PC-9 (cell line): ENCODE results near the gene ADCY4. TPM values are rescaled to one million over a fixed set of nuclear protein-coding genes. Genes with fewer than 3 reads are reported as not detected.

Experiments used
- BruUV-seq: library from RNA; stranded (reverse); fragments of 400-500 nt; replicated peaks from 2 replicates; lab custom pipeline; 2021; lab: Mats Ljungman, UMichigan
- CTCF ChIA-PET: fragments of 300-600 bp; sonication (Branson Sonifier 250); formaldehyde crosslinking; loops from one replicate; lab custom pipeline; 2022; ENCODE audit warnings: antibody characterized with exemption; lab: Charles Lee
- POLR2A ChIA-PET: fragments of 300-600 bp; sonication (Branson Sonifier 250); formaldehyde crosslinking; loops from one replicate; lab custom pipeline; 2022; ENCODE audit warnings: antibody characterized with exemption; ENCODE audit not compliant: unreplicated experiment; lab: Charles Lee
- DNase-seq, 2 experiments: peaks; one replicate each; pipeline versions ENCODE4 v3.0.0 to v3.0.0-alpha.2; 2015 to 2022; ENCODE audit warnings: mixed read lengths in 1 of 2
- H2AFZ ChIP-seq: fragments of 200-600 bp; sonication (generic); 2 replicates; pipeline ENCODE4 v1.8.1; 2017; ENCODE audit warnings: antibody characterized with exemption
- H3F3A ChIP-seq: fragments of 200-600 bp; sonication (generic); 2 replicates; pipeline ENCODE4 v1.8.1; 2017; ENCODE audit warnings: antibody characterized with exemption, mild to moderate bottlenecking, low read depth; ENCODE audit not compliant: insufficient read depth
- H3K27ac ChIP-seq: fragments of 200-600 bp; sonication (generic); 2 replicates; pipeline ENCODE4 v1.6.1; 2016; ENCODE audit warnings: mixed run types
- H3K27me3 ChIP-seq: fragments of 200-600 bp; sonication (generic); 2 replicates; pipeline ENCODE4 v1.6.1; 2016; ENCODE audit warnings: low read depth, mixed run types; ENCODE audit not compliant: insufficient read depth
- H3K36me3 ChIP-seq: fragments of 200-600 bp; sonication (generic); 2 replicates; pipeline ENCODE4 v1.6.1; 2016; ENCODE audit warnings: low read depth, mixed run types
- H3K4me1 ChIP-seq: fragments of 200-600 bp; sonication (generic); replicated peaks from 2 replicates; pipeline ENCODE4 v1.6.1; 2016; ENCODE audit warnings: mixed run types; ENCODE audit not compliant: insufficient read depth
- H3K4me2 ChIP-seq: fragments of 200-600 bp; sonication (generic); 2 replicates; pipeline ENCODE4 v1.6.1; 2017; ENCODE audit warnings: mixed run types
- H3K4me3 ChIP-seq: fragments of 200-600 bp; sonication (generic); 2 replicates; pipeline ENCODE4 v1.6.1; 2016; ENCODE audit warnings: mixed run types
- H3K79me2 ChIP-seq: fragments of 200-600 bp; sonication (generic); 2 replicates; pipeline ENCODE4 v1.6.1; 2017; ENCODE audit warnings: low read depth, mixed run types
- H3K9me2 ChIP-seq: fragments of 200-600 bp; sonication (generic); 2 replicates; pipeline ENCODE4 v1.8.1; 2017; ENCODE audit warnings: mild to moderate bottlenecking; ENCODE audit not compliant: insufficient read depth
- H3K9me3 ChIP-seq: fragments of 200-600 bp; sonication (generic); 2 replicates; pipeline ENCODE4 v1.8.1; 2016; ENCODE audit warnings: low read depth; ENCODE audit not compliant: insufficient read depth
- H4K20me1 ChIP-seq: fragments of 200-600 bp; sonication (generic); 2 replicates; pipeline ENCODE4 v1.8.1; 2017; ENCODE audit not compliant: insufficient read depth
- EZH2 ChIP-seq: fragments of 200-600 bp; sonication (generic); IDR thresholded peaks from 2 replicates; pipeline ENCODE4 v1.8.0; 2017; ENCODE audit warnings: antibody characterized with exemption, low read depth
- intact Hi-C: fragments of 100-400 bp; cut with micrococcal nuclease; formaldehyde crosslinking; loops from one replicate; pipeline ENCODE4 v1.10.0; 2022; ENCODE audit not compliant: unreplicated experiment
- total RNA-seq: library from RNA; stranded (reverse); gene quantifications from 2 replicates; pipeline ENCODE4 v1.2.3, GENCODE V29; 2021
- TF ChIP-seq, protein P1 (sequence below): fragments of 200-600 bp; sonication (generic); conservative IDR thresholded peaks from 2 replicates; pipeline ENCODE4 v1.6.1; 2017; ENCODE audit warnings: mixed run types, antibody characterized with exemption, mild to moderate bottlenecking, moderate library complexity

Gene ADCY4
- total RNA-seq, 1 experiment from 2014 or later, result 1.8 TPM

DNA sequence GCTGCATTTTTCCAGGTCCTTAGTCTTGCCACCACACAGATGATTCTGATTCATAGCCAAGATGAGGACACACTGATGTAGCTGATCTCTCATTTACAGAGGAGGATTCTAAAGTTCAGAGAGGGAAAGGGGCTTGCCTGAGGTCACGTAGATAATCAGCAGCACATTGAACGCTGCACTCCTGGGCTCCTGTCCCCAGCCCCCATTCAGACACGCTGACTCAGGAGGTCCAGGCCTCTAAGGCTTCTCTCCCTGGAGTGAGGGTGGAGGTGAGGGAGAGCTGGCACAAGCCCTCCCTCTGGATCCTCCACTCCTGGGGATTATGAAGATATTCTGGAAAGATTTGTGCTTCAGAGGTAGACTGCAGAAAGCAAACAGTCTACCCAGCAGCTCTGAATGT lies 43.5 kb upstream of the ADCY4 start:
- no peak overlapping the region for H2AFZ ChIP-seq
- no peaks in the 10 kb centered on the region for H4K20me1 ChIP-seq
- DNase-seq, result no peak
- POLR2A ChIA-PET, result no interaction called here
- no peak overlapping the region for H3K4me3 ChIP-seq
- intact Hi-C loops, result no loop called here
- H3K36me3 ChIP-seq, result no peaks in the 10 kb centered on the region
- H3K9me2 ChIP-seq, result no peaks in the 10 kb centered on the region
- no peaks in the 10 kb centered on the region for H3K9me3 ChIP-seq
- no peak overlapping the region for H3K4me2 ChIP-seq
- no peaks in the 10 kb centered on the region for H3K27me3 ChIP-seq
- BruUV-seq, result no TSS peak
- H3K27ac ChIP-seq, result no peak overlapping the region
- H3F3A ChIP-seq, result no peaks in the 10 kb centered on the region
- TF ChIP-seq EZH2, result no peak
- TF ChIP-seq, protein P1, sequence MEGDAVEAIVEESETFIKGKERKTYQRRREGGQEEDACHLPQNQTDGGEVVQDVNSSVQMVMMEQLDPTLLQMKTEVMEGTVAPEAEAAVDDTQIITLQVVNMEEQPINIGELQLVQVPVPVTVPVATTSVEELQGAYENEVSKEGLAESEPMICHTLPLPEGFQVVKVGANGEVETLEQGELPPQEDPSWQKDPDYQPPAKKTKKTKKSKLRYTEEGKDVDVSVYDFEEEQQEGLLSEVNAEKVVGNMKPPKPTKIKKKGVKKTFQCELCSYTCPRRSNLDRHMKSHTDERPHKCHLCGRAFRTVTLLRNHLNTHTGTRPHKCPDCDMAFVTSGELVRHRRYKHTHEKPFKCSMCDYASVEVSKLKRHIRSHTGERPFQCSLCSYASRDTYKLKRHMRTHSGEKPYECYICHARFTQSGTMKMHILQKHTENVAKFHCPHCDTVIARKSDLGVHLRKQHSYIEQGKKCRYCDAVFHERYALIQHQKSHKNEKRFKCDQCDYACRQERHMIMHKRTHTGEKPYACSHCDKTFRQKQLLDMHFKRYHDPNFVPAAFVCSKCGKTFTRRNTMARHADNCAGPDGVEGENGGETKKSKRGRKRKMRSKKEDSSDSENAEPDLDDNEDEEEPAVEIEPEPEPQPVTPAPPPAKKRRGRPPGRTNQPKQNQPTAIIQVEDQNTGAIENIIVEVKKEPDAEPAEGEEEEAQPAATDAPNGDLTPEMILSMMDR, result no peak
- CTCF ChIA-PET, result no interaction called here
- no peaks in the 10 kb centered on the region for H3K79me2 ChIP-seq
- H3K4me1 ChIP-seq, result no peaks in the 10 kb centered on the region

DNA sequence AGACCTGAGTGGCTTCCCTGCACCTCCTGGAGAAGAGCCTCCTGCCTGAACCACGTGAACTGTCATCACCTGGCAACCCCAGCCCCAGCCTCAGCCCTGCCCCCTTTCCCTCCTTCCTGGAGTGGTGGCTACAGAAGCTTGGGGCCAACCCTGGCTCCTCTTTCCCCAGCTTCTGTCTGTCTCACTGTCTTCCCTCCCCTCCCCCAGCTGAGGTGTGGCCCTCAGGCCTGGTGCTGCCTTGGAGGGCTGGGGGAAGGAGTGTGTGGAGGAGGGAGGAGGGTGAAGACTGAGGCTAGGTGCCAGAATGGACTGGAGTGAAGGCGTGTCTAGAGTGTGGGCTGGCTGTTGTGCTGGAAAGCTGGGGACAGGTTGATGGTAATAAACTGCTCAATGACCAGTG lies 42.8 kb upstream of the ADCY4 start:
- peak in 1 of 2 experiments; percentile 24 for DNase-seq
- Histone ChIP-seq H3F3A (no peaks in the 10 kb centered on the region), H3K4me1 (no peaks in the 10 kb centered on the region), H3K9me2 (no peaks in the 10 kb centered on the region), H4K20me1 (no peaks in the 10 kb centered on the region), H3K9me3 (no peaks in the 10 kb centered on the region), H3K27ac (no peak overlapping the region), H2AFZ (no peak overlapping the region), H3K79me2 (no peaks in the 10 kb centered on the region), H3K27me3 (no peaks in the 10 kb centered on the region), H3K36me3 (no peaks in the 10 kb centered on the region), H3K4me3 (no peak overlapping the region), H3K4me2 (no peak overlapping the region)
- TF ChIP-seq EZH2, result no peak
- CTCF ChIA-PET, result no interaction called here
- BruUV-seq, result no TSS peak
- POLR2A ChIA-PET, result interaction anchor here (0.6 kb wide), 1 partner anchor 11 kb away, joined by 16 read pairs; no protein-coding TSS in a partner anchor
- intact Hi-C loops, result no loop called here

DNA sequence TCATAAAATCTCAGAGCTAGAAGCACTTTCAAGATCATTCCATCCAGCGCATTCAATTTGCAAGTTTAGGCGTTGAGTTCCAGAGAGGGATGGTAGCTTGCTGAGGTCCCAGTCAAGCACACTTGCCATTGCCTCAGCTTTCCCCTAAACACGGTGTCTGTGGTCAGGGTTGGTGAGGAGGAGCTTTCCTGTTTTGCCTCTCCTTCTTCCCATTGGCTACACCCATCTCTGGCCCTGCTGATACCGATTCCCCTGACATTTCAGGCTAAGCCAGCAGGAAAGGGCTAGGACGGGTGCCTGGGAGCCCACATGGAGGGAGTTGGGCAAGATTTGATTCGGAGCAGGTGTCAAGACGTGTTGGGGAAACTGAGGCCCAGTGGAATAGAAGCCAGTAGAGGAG lies 42.3 kb upstream of the ADCY4 start:
- Histone ChIP-seq H3F3A (no peaks in the 10 kb centered on the region), H2AFZ (no peak overlapping the region), H3K27ac (no peak overlapping the region), H3K27me3 (no peaks in the 10 kb centered on the region), H3K36me3 (no peaks in the 10 kb centered on the region), H3K9me3 (no peaks in the 10 kb centered on the region), H3K79me2 (no peaks in the 10 kb centered on the region), H3K9me2 (no peaks in the 10 kb centered on the region), H3K4me1 (no peaks in the 10 kb centered on the region), H3K4me2 (no peak overlapping the region), H3K4me3 (no peak overlapping the region), H4K20me1 (no peaks in the 10 kb centered on the region)
- ChIA-PET CTCF (no interaction called here), POLR2A (interaction anchor here (0.6 kb wide), 1 partner anchor 77 kb away, joined by 4 read pairs; no protein-coding TSS in a partner anchor)
- intact Hi-C loops, result no loop called here
- no peak for TF ChIP-seq EZH2
- TF ChIP-seq, protein P1, result no peak
- DNase-seq, result no peak
- no TSS peak for BruUV-seq

DNA sequence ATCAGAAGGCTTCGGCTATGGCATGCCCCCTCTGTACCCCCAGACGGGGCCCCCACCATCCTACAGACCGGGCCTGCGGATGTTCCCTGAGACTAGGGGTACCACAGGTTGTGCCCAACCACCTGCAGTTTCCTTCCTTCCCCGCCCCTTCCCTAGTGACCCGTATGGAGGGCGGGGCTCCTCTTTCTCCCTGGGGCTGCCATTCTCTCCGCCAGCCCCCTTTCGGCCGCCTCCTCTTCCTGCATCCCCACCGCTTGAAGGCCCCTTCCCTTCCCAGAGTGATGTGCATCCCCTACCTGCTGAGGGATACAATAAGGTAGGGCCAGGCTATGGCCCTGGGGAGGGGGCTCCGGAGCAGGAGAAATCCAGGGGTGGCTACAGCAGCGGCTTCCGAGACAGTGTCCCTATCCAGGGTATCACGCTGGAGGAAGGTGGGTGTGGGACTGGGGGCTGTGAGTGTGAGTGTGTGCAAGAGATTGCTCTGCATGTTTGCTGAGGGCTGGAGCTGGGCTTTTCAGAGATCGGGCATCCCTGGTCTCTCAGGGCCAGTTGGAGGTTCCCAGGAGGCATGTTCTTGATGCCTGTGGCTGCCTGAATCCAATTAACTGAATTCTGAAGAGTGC lies 41.7 kb upstream of the ADCY4 start:
- Histone ChIP-seq H3K27me3 (no peaks in the 10 kb centered on the region), H3K36me3 (no peaks in the 10 kb centered on the region), H4K20me1 (no peaks in the 10 kb centered on the region), H3K79me2 (no peaks in the 10 kb centered on the region), H3K4me1 (no peaks in the 10 kb centered on the region), H3K9me2 (no peaks in the 10 kb centered on the region), H2AFZ (no peak overlapping the region), H3K9me3 (no peaks in the 10 kb centered on the region), H3F3A (no peaks in the 10 kb centered on the region), H3K27ac (no peak overlapping the region), H3K4me3 (no peak overlapping the region), H3K4me2 (no peak overlapping the region)
- CTCF ChIA-PET, result no interaction called here
- POLR2A ChIA-PET, result interaction anchor here (0.6 kb wide), 1 partner anchor 76 kb away, joined by 4 read pairs; no protein-coding TSS in a partner anchor
- intact Hi-C loops, result no loop called here
- no TSS peak for BruUV-seq
- TF ChIP-seq, protein P1, result no peak
- TF ChIP-seq EZH2, result no peak
- no peak for DNase-seq
